Breast epithelium (tissue), 4 donors: ENCODE results near the gene NEK1. TPM values are rescaled to one million over a fixed set of nuclear protein-coding genes. Genes with fewer than 3 reads are reported as not detected.
A peak's percentile ranks its signal among the peaks of the same experiment; 100 is the strongest.

ENCODE experiments used
- DNase-seq, 2 donors: peaks; one replicate each; pipeline ENCODE4 v3.0.0-alpha.2; 2019; ENCODE audit warnings: low spot score in 2 of 2
- H3K27ac ChIP-seq, 2 donors: fragments of 200-600 bp; sonication (generic) in 1 of 2; one replicate each; pipeline ENCODE4 v1.5.1; 2016 to 2019; ENCODE audit warnings: mild to moderate bottlenecking in 1 of 2
- H3K27me3 ChIP-seq, 2 donors: fragments of 200-600 bp; sonication (generic) in 1 of 2; one replicate each; pipeline versions ENCODE4 v1.5.1 to v1.6.0; 2017 to 2019; ENCODE audit warnings: control low read depth in 1 of 2, mild to moderate bottlenecking in 1 of 2
- H3K36me3 ChIP-seq: fragments of 200-600 bp; one replicate; pipeline ENCODE4 v1.5.1; 2019
- H3K4me1 ChIP-seq, 2 donors: fragments of 200-600 bp; sonication (generic); one replicate each; pipeline ENCODE4 v1.5.1; 2016 to 2019; ENCODE audit warnings: control low read depth in 1 of 2
- H3K4me3 ChIP-seq, 3 donors: fragments of 200-600 bp; sonication (generic); 1 replicate in 2 of 3; 2 replicates in 1 of 3; pipeline ENCODE4 v1.5.1; 2016 to 2019; ENCODE audit warnings: mild to moderate bottlenecking in 3 of 3, moderate library complexity in 2 of 3
- H3K9me3 ChIP-seq, 2 donors: fragments of 200-600 bp; sonication (generic) in 1 of 2; one replicate each; pipeline ENCODE4 v1.5.1; 2016 to 2019; ENCODE audit warnings: control low read depth in 1 of 2
- CTCF ChIP-seq, 3 donors: fragments of 450-650 bp; IDR thresholded peaks; one replicate each; pipeline ENCODE4 v1.5.1; 2016 to 2017; ENCODE audit warnings: antibody characterized with exemption in 3 of 3, mild to moderate bottlenecking in 3 of 3, moderate library complexity in 3 of 3
- POLR2A ChIP-seq: fragments of 450-650 bp; IDR thresholded peaks from one replicate; pipeline ENCODE4 v1.6.1; 2016; ENCODE audit warnings: antibody characterized with exemption, mild to moderate bottlenecking, moderate library complexity
- POLR2AphosphoS5 ChIP-seq, 3 donors: sonication (generic); formaldehyde crosslinking; IDR thresholded peaks; one replicate each; pipeline ENCODE4 v1.6.1; 2017; ENCODE audit warnings: antibody characterized with exemption in 3 of 3
- intact Hi-C: fragments of 100-400 bp; cut with DNase I; formaldehyde crosslinking; loops from one replicate; pipeline ENCODE4 v1.15.1; 2023; ENCODE audit warnings: low total_unique reads
- total RNA-seq, 3 donors: library from RNA; depleted of rRNA; stranded (reverse); fragments of >200 nt; gene quantifications; one replicate each; pipeline ENCODE4 v1.1.0, GENCODE V29; 2016

Gene NEK1
- total RNA-seq, 3 donors from 2014 or later: 14.4 to 18.1 (median 14.7) TPM

GRCh38 chr4:169416461-169416860, 195.9 kb downstream of the NEK1 start:
- Histone ChIP-seq H3K27ac (no peak overlapping the region), H3K4me3 (no peak overlapping the region), H3K4me1 (no peaks in the 10 kb centered on the region), H3K9me3 (no peaks in the 10 kb centered on the region), H3K36me3 (no peaks in the 10 kb centered on the region), H3K27me3 (no peaks in the 10 kb centered on the region)
- DNase-seq: no peak
- TF ChIP-seq POLR2AphosphoS5 (IDR thresholded peaks at IDR 0.05) (no peak), POLR2A (no peak), CTCF (IDR thresholded peaks at IDR 0.05) (no peak)
- intact Hi-C loops: no loop called here

GRCh38 chr4:169414913-169415312, 197.5 kb downstream of the NEK1 start:
- no peaks in the 10 kb centered on the region for H3K27me3 ChIP-seq
- DNase-seq: no peak
- no peaks in the 10 kb centered on the region for H3K36me3 ChIP-seq
- no peaks in the 10 kb centered on the region for H3K9me3 ChIP-seq
- TF ChIP-seq POLR2AphosphoS5 (IDR thresholded peaks at IDR 0.05): no peak
- TF ChIP-seq CTCF (IDR thresholded peaks at IDR 0.05): no peak
- TF ChIP-seq POLR2A: no peak
- intact Hi-C loops: no loop called here
- no peak overlapping the region for H3K4me3 ChIP-seq
- H3K27ac ChIP-seq: no peak overlapping the region
- H3K4me1 ChIP-seq: no peaks in the 10 kb centered on the region

GRCh38 chr4:169412046-169412445, 200.3 kb downstream of the NEK1 start:
- Histone ChIP-seq H3K4me3 (no peak overlapping the region), H3K27ac (no peak overlapping the region), H3K36me3 (no peaks in the 10 kb centered on the region), H3K9me3 (no peaks in the 10 kb centered on the region), H3K4me1 (no peaks in the 10 kb centered on the region), H3K27me3 (no peaks in the 10 kb centered on the region)
- DNase-seq: no peak
- TF ChIP-seq POLR2A: no peak
- intact Hi-C loops: no loop called here

- H3K4me3 ChIP-seq: no peak overlapping the region
- H3K27ac ChIP-seq: no peak overlapping the region
- no peaks in the 10 kb centered on the region for H3K4me1 ChIP-seq
- intact Hi-C loops: no loop called here
- no peaks in the 10 kb centered on the region for H3K9me3 ChIP-seq
- H3K36me3 ChIP-seq: no peaks in the 10 kb centered on the region
- TF ChIP-seq POLR2A: no peak
- TF ChIP-seq CTCF (IDR thresholded peaks at IDR 0.05): no peak
- no peak for TF ChIP-seq POLR2AphosphoS5 (IDR thresholded peaks at IDR 0.05)
- no peaks in the 10 kb centered on the region for H3K27me3 ChIP-seq
- peak in 1 of 2 donors; percentile 22 for DNase-seq
Measured at GRCh38 chr4:169410839-169411770, 201.3 kb downstream of the NEK1 start.

GRCh38 chr4:169407217-169407845, 205.1 kb downstream of the NEK1 start:
- H3K4me1 ChIP-seq: no peaks in the 10 kb centered on the region
- no peak overlapping the region for H3K27ac ChIP-seq
- TF ChIP-seq CTCF (IDR thresholded peaks at IDR 0.05): no peak
- TF ChIP-seq POLR2AphosphoS5 (IDR thresholded peaks at IDR 0.05): no peak
- no peak for TF ChIP-seq POLR2A

More at GRCh38 chr4:169407217-169407845, 205.1 kb downstream of the NEK1 start:
- intact Hi-C loops: no loop called here
- DNase-seq: no peak
- Histone ChIP-seq H3K36me3 (no peaks in the 10 kb centered on the region), H3K9me3 (no peaks in the 10 kb centered on the region), H3K4me3 (no peak overlapping the region), H3K27me3 (no peaks in the 10 kb centered on the region)
